ENCODE results near the gene FSD2.
"Not testable (repeated sequence)": the region's sequence is repeated elsewhere in the genome, so short reads cannot be mapped to it uniquely, and the experiment has no call there.

FSD2 gene

DNA sequence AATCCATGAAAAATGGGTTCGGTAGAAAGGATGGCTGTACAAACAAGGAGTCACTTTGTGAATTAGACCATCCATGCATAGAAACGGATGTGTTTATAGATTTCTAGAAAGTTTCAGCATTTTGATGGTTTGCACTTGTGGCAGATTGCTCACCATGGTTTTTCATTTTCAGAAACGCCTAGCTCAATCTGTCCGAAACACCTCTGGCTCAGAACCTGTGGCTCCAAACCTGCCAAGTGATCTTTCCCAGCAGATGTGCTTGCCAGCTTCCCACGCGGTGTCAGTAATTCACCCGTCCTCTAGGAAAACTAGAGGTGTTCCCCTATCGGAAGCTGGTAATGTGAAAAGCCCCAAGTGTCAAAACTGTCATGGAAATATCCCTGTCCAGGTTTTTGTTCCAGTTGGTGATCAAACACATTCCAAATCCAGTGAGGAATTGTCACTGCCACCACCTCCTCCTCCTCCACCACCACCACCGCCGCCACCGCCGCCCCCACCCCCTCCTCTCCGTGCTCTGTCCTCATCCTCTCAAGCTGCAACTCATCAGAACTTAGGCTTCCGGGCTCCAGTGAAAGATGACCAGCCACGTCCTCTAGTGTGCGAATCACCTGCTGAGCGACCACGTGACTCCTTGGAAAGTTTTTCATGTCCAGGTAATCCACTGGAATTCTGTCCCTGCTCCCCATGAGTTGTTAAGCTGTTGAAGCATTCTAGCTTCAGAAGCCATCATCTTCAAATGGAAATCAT lies 24.7 kb upstream of the FSD2 start:
- DNase-seq = no peak

DNA sequence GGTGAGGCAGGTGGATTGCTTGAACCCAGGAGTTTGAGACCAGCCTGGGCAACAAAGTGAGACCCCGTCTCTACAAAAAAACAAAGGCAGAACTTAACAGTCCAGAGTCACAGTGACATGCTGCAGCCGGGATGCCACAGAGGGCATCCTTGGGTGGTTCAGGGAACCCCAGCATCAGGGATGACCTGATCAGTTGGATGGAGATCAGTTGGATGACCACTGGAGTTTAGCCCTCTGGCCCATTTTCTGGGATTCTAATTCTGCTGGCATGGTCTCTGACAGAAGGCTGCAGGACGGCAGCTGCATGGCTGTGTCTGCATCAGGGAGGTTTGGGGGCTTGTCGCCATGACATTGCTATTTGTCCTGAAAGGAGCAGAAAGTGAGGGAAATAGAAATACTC lies 23.4 kb upstream of the FSD2 start:
- no peak for DNase-seq

DNA sequence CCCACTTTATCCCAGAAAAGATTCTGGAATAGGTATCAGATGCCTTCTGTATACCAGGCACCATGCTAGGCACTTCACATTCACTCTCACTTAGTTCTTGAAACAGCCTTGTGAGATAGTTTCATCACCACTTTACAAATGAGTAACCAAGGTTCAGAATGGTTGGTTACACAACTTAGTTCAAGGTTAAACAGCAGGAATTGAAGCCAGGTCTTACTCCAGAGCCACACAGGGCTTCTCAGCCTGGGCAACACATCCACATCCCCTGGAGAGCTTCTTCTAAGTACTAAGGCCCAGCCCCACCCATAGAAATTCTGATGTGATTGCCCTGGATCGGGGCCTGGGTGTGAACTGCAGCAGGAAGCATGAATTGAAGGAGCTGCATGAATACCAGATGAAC lies 22.2 kb upstream of the FSD2 start:
- DNase-seq = no peak

DNA sequence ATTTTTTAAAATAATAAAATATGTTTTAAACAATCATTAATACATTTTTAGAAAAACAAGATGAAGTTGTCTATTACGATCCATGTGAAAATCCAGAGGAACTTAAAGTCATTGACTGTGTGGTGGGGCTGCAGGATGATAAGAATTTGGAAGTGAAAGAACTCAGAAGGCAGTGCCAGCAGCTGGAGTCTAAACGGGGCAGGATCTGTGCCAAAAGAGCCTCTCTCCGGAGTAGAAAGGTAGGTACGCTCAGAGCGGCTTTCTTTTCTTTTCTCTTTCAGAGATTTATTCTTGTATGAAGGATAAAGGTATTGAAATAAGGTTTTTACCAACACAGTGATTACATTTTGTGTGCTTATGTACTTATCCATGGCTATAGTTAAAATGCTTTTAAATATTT lies 17.2 kb upstream of the FSD2 start:
- DNase-seq = no peak

DNA sequence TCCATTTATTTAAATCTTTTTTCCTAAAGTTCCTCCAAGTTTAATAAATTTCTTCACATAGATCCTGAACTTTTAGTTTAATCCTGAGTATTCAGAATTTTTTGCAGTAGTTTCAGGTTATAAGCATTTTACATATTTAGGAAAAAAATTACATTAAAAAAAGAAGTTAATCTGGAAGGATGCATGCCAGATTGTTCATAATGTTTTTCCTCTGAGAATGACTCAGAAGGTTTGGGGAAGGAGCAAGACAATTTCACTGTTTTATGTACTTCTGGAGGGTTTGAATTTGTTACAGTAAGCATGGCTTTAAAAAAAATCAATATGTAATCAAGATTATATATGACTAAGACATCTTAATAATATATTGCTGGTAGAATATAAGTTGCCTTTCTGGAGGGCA lies 16.0 kb upstream of the FSD2 start:
- DNase-seq = not testable (repeated sequence)

DNA sequence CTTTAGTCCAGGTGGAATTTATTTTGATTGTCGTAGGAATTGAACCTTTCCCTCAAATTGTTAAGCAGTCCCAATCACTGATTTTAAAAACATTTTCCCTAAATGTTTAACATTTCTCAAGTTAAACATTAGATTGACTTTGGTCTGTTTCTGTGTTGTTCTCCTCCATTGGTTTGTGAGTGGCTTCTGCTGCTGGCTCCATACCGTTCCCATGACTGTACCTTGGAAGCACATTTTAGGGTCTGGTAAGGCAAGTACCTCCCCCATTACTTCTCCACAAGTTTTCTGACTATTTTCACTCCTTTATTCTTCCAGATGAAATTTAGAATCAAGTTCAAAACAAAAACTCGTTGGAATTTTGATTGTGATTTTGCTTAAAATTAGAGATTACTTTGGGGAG lies 15.5 kb upstream of the FSD2 start:
- DNase-seq = not testable (repeated sequence)

DNA sequence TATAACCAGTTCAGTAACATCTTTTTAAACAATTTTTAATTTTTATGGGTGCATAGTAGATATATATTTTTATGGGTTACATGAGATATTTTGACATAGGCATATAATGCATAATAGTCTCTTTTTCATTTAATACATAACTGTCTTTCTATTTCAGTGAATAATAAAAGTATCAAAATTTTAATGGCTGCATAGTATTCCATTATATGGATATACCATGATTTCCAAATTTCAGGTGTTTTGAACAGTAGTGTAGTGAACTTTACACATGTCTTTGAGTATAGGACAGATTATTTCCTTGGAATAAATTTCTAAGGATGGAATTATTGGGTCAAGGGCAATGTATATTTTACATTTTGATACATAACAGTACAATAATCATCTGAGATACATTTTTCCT lies 14.3 kb upstream of the FSD2 start:
- no peak for DNase-seq

DNA sequence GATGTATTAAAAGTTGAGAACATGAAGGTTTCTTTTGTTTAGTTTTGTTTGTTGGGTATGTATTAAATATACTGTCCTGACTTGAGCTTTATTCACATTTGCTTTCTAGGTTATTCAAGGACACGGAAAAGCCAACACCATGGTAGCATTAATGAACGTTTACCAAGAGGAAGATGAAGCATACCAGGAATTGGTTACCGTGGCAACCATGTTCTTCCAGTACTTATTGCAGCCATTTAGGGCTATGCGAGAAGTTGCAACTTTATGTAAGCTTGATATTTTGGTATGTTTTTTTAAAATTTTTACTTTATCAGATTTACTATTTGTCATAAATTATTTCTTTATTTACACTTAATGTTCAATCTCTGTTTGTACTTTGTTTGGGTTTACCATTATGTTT lies 7.1 kb upstream of the FSD2 start:
- no peak for DNase-seq

DNA sequence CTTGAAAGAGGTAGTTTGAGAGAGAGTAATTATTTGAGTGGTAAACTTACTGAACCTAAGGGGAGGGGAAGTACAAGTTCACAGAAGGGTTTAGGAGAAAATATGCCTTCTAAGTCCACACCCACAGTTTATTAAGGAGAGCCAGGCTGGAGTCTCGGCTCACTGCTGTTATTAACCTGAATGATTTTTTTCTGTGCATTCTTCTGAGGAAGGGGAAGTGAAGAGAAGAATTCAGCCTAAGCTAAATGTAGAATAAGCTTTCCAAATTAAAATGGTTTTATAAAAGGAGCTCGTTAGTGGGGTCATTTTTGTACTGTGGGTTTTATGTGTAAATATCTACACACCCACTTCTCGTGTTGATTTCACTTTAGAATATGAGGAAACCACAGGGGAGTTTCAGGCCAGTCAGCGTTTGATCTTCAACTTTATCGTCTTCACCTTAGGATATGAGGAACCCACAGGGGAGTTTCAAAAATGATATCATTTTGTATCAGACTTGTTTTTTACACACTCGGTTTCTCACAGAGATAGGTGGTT lies 5.1 kb upstream of the FSD2 start:
- DNase-seq = no peak

DNA sequence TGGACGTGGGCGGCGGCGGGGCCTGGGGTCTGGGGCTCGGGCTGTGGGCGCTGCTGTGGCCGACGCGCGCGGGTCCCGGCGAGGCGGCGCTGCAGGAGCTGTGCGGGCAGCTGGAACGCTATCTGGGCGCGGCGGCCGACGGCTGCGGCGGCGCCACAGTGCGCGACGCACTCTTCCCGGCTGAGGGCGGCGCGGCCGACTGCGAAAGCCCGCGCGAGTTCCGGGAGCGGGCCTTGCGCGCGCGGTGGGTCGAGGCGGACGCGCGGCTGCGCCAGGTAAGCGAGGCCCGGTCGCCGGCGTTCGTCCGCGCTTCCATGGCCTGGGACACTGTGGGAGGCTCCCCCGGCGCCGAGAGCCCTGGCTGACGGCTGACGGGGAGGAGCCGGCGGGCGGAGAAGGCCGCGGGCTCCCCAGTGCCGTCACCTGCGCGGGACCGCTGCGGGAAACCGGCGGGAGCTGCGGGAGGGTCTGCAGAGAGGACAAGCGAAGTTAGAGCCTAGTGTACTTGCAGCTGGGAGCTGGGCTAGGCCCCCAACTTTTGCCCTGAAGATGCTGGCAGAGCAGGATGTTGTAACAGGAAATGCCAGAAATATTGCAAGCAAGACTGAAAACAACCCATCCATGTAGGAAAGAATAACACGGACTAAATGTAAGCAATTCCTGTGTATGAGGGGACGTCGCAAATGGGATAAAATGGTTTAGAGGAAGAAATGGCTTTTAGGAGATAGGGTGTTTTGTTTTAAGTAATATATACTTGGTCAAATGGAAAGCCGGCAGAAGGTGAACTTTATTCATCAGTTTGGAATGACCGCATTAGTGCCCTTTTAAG lies 4.4 kb upstream of the FSD2 start:
- no peak for DNase-seq

DNA sequence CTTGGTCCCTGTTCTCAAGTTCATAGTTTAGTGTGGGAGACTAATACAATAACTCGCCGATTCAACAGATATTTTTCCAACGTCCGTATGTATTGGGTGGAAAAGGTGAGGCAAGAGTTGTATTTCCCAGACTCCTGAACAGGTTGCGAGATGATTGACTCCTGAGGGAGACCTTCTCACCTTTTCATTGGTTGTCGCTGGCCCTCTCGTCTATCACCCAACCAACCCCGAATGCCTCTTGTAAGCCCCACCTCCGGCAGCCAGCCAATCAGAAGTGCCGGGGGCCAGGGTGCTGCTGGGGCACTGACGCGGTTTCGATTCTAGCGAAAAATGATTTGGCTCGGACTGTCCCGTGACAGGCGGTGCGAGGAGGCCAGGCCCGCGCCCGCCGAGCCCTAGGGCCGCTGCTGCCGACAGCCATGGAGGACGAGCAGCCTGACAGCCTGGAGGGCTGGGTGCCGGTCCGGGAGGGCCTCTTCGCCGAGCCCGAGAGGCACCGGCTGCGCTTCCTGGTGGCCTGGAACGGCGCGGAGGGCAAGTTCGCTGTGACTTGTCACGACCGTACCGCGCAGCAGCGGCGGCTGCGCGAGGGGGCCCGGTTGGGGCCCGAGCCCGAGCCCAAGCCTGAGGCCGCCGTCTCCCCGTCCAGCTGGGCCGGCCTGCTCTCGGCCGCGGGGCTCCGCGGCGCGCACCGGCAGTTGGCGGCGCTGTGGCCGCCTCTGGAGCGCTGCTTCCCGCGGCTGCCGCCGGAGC lies 3.6 kb upstream of the FSD2 start, which contains the start of gene WHAMM:
WHAMM (plus strand) TSS at position 321 of the 753 bp plus-strand sequence; CDS start at position 420, 99 bp downstream.
- peak; percentile 88 for DNase-seq

DNA sequence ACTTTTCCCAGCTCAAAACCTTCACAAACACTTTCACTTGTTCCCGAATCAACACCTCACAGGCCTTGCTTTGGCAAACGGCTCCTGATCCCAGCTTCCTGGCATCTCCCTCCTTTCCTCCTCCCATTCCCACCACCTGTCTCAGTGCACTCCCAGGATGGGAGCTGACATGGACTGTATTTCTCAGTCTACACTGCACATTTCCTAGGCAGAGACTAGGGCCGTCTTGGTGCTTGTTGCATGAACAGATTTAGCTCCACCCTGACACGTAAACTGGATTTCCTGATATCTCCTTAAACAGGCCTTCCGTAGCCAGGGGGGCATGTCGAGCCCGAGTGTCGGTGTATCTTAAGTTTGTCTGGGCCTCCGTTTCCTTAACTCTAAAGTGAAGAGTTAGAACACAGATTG lies 2.8 kb upstream of the FSD2 start:
- no peak for DNase-seq

DNA sequence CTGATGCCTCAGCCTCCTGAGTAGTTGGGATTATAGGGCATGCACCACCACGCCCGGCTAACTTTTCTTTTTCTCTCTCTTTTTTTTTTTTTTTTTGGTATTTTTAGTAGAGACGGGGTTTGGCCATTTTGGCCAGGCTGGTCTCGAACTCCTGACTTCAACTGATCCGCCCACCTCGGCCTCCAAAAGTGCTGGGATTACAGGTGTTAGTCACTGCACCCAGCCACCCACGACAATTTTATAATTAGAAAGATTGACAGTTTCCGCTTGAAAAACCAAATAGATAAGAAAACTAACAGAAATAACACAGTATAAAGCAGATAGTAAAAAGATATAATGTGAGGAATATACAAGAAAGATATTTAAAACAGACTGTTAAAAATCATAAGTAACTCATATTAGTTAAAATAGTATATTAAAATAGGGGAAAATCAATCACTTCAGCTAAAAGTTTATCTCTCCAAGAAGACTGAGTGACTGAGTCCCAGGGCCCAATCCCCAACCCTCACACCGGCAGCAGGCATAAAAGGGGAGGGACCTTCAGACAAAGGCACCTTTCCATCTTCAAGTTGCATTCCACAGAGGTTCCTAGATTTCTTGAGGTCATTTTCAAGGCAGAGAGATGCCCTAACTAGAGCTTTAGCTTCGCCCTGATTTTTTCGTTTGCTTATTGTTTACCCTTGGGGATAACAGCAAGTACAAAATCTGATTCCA lies 2.2 kb upstream of the FSD2 start:
- no peak for DNase-seq

DNA sequence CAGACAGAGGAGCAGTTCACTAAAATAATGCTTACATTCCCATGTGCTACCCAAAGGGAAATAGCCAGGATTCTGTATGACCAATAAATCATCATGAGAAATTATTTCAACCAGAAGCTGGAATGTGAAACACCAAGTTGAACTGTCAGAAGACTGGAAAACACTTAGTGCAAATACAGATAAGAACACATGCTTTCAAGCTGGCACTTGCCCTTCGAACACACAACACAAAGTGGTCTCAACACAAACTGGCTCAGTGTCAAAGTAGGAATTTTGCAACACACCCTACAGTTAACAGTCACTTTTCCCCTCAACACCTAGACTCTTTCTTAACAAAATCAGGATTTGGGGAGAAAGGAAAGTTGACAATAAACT lies 1.3 kb downstream of the FSD2 start:
- no peak for DNase-seq

DNA sequence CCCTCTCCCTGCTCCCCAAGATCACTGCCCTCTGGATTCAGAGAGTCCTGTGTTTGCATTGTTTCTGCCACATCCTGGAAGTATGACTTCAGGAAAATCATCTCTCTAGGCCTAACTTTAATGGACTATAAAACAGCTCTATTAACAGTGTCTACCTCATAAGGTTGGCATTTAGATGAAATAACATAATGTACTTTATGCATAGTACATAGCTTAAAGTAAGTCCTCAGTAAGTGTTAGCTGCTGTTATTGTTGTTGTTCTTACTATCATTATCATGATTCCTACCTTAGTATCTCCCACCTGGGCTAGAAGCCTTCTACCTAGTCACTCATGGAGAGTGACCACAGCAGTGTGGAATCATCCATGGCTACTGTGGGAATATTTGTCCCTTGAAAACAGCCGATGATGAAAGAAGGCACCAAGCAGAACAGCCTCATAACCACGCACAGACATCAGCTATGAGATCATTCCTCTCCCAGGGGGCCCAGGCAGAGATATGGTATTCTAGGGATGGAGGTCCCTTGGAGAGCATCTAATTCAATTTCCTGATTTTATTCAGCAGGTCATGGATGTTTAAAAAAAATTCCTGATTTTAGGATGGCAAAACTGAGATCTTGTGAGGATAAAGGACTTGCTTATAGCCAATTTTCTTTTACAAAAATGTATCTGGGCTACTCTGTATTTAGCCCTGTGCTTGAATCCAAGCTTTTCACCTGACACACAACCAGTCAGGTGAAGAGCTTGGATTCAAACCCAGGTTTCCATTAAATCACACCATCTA lies 1.9 kb downstream of the FSD2 start:
- no peak for DNase-seq

DNA sequence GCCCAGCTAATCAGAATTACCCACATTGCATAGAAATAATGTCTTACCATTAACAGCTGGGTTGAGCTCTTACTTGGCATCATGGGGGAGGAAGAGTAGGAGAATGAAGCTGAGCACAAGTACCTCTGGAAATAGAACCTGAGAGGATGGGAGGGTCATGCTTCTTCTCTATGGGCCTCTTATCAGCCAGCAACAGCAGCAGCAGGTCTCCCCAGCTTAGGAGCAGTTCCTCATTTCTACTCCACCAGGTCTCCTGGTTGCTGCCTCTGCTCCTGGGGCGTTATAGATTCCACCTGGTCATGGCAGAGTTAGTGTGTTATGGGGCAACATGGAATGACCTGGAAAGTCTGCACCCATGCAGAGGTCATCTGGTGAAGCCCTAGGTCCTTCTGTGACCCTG lies 3.4 kb downstream of the FSD2 start:
- DNase-seq = no peak

DNA sequence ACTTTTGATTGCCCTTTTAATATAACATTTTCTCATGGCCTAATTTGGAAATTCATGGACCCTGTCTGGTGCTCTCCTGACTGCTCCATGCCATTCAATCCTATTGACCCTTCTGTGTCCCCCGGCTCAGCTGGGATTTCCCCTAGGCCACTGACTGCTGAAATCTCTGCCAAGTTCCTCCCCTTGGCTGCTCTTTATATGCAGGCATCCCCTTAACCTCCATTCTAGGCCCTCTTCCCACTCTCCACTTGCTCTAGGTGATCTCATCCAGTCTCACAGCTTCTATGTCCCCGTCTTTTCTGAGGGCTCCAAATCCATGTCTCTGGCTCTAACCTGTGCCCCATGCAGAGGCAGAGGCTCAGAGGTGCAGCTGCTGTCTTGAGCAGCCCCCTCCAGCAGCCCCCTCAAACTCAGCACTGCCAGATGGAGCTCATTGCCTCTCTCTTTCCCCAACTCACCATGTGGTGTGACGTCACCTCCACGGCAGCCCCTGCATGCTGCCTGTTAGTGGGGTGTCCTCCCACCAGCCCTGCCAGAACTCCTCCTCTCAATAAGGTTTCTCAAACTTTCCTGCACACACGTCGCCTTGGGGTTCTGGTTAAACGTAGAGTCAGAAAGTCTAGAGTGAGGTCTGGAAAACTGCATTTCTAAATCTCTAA lies 6.6 kb downstream of the FSD2 start:
- no peak for DNase-seq

DNA sequence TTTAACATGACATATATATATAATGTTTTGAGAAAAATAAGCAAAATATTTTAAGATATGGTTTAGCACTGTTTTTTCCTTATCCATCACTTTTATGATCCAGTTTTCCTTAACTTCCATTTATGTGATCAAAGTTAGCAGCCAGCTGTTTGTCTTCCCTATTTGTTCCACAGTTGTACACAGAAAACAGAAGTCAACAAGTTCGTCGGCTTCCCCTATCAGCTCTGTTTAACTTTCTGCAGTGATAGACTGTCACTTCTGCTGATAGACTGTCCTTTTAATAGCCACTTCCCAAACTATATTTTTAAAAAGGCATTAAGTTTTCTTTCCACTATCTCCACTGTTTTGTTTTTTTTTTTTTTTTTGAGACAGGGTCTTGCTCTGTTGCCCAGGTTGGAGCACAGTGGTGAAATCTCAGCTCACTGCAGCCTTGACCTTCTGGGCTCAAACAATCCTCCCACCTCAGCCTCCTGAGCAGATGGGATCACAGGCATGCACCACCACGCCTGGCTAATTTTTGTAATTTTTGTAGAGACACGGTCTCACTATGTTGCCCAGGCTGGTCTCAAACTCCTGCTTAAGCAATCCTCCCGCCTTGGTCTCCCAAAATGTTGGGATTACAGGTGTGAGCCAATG lies 7.2 kb downstream of the FSD2 start:
- no peak for DNase-seq

DNA sequence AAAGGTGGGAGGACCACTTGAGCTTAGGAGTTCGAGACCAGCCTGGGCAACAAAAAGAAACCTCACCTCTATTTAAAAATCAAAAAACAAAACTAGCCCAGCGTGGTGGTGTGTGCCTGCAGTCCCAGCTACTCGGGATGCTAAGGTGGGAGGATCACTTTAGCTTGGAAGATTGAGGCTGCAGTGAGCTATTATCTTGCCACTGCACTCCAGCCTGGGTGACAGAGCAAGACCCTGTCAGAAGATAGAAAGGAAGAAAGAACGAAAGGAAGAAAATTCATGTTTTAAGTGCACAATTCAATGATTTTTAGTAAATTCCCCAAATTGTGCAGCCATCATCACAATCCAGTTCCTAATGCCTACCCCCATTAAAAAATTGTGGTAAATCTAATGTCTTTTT lies 7.8 kb downstream of the FSD2 start:
- DNase-seq = no peak

DNA sequence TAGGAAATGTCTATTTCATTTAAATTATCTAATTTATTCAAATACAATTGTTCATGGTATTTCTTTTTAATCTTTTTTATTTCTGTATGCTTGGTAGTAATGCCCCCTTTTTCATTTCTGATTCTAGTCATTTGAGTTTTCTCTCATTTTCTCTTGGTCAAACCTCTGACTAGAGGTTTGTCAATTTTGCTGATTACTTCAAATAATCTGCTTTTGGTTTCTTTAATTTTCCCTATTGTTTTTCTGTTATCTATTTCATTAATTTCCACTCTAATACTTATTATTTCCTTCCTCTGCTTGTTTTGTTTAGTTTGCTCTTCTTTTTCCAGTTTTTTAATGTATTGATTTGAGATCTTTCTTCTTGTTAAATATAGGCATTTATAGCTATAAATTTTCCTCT lies 12.1 kb downstream of the FSD2 start:
- no peak for DNase-seq

DNA sequence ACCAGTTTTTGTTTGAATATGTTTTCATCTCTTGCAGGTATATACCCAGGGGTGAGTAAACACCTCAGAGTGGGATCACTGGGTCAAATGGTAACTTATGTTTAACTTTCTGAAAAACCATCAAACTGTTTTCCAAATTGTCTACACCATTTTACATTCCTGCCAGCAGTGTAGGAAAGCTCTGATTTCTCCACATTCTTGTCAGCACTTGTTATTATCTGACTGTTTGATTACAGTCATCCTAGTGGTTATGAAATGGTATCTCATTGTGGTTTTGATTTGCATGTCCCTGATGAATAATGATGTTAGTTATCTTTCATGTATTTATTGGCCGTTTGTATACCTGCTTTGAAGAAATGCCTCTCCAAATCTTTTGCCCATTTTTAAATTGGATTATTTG lies 13.8 kb downstream of the FSD2 start:
- DNase-seq = no peak
